SHP77 (cell line): ENCODE data around the gene ACACB.

Experiments used
- DNase-seq, 2 experiments: peaks; one replicate each; lab custom pipeline; 2025; lab: John Stamatoyannopoulos, UW

The ACACB gene

GRCh38 chr12:109115758-109116610, at the start of gene ACACB:
Gene ACACB, plus strand, starts transcription at chr12:109116587. Its CDS starts 22,819 bp downstream, at chr12:109139406.
- DNase-seq: no peak

GRCh38 chr12:109069307-109070271, 46.8 kb upstream of the ACACB start:
- DNase-seq: no peak

- DNase-seq: no peak
Measured at GRCh38 chr12:109074866-109075265, 41.5 kb upstream of the ACACB start.

- no peak for DNase-seq
Measured at GRCh38 chr12:109082751-109083150, 33.6 kb upstream of the ACACB start.

GRCh38 chr12:109084425-109084824, 32.0 kb upstream of the ACACB start:
- DNase-seq: no peak

GRCh38 chr12:109085590-109085989, 30.8 kb upstream of the ACACB start:
- DNase-seq: no peak

GRCh38 chr12:109087250-109087649, 29.1 kb upstream of the ACACB start:
- DNase-seq: no peak

GRCh38 chr12:109088818-109089217, 27.6 kb upstream of the ACACB start:
- DNase-seq: no peak

GRCh38 chr12:109089683-109090082, 26.7 kb upstream of the ACACB start:
- DNase-seq: no peak

GRCh38 chr12:109092497-109093021, 23.8 kb upstream of the ACACB start:
- DNase-seq: no peak

- peak; percentile 89 to 92 for DNase-seq
Measured at GRCh38 chr12:109093022-109093918, 23.1 kb upstream of the ACACB start, which contains the start of gene ALKBH2. Gene ALKBH2, minus strand, starts transcription at chr12:109093472. Its CDS starts 686 bp downstream, at chr12:109092786.

GRCh38 chr12:109097140-109097434, 19.3 kb upstream of the ACACB start:
- no peak for DNase-seq

GRCh38 chr12:109097435-109098182, 18.8 kb upstream of the ACACB start, which contains the start of gene UNG:
Gene UNG, plus strand, starts transcription at chr12:109097597. Its CDS starts 83 bp downstream, at chr12:109097680.
- DNase-seq: peak; percentile 90 to 94

GRCh38 chr12:109098183-109098604, 18.2 kb upstream of the ACACB start:
- DNase-seq: no peak

- no peak for DNase-seq
Measured at GRCh38 chr12:109098651-109099050, 17.7 kb upstream of the ACACB start.

GRCh38 chr12:109099431-109100020, 16.9 kb upstream of the ACACB start:
- no peak for DNase-seq

GRCh38 chr12:109100741-109101140, 15.6 kb upstream of the ACACB start:
- no peak for DNase-seq

- no peak for DNase-seq
Measured at GRCh38 chr12:109102491-109102890, 13.9 kb upstream of the ACACB start.

GRCh38 chr12:109105176-109105575, 11.2 kb upstream of the ACACB start:
- DNase-seq: no peak

GRCh38 chr12:109109746-109110350, 6.5 kb upstream of the ACACB start:
- DNase-seq: no peak
